Activated CD4-positive, alpha-beta T cell treated with anti-CD3 and anti-CD28 coated beads, Interleukin-2, amount 50 U/mL, for 4 hours (primary cell): ENCODE data around the gene JMJD7.

Experiments
- DNase-seq, 2 experiments: peaks; one replicate each; pipeline ENCODE4 v3.0.0-alpha.2; 2020

The JMJD7 gene

GRCh38 chr15:41887161-41887560 is 59.3 kb downstream of the JMJD7 start:
- DNase-seq, result no peak
